ENCODE data around the gene ZNF224.

- TF ChIP-seq CTCF (conservative IDR thresholded peaks at IDR 0.05) (no peak), EZH2 (IDR thresholded peaks at IDR 0.05; ENCODE audit: low read depth) (no peak)
These were observed 18.6 kb downstream of the ZNF224 start for GRCh38 chr19:44112802-44113137.
